Peyer's patch (tissue), 4 donors: ENCODE measurements around the gene LMF2.

Source experiments
- CTCF ChIP-seq, 6 experiments: fragments of 450-650 bp in 4 of 6; fragments of 200-600 bp in 2 of 6; sonication (generic) in 1 of 6; IDR thresholded peaks; one replicate each; pipeline ENCODE4 v1.5.1; 2017 to 2019; ENCODE audit warnings: antibody characterized with exemption in 6 of 6, mild to moderate bottlenecking in 3 of 6, moderate library complexity in 1 of 6
- POLR2A ChIP-seq, 2 donors: fragments of 450-650 bp; IDR thresholded peaks; one replicate each; pipeline ENCODE4 v1.5.1; 2017; ENCODE audit warnings: antibody characterized with exemption in 2 of 2, mild to moderate bottlenecking in 2 of 2, moderate library complexity in 2 of 2

GRCh38 chr22:50470491-50470890 lies 37.0 kb downstream of the LMF2 start:
- TF ChIP-seq CTCF (IDR thresholded peaks at IDR 0.05): peak in 1 of 6 experiments; percentile 6
- TF ChIP-seq POLR2A (IDR thresholded peaks at IDR 0.05): peak in 1 of 2 donors; percentile 11
